Epithelial cell of esophagus (primary cell): Measurements from ENCODE around the gene ARF1.

Source experiments
- DNase-seq: peaks from one replicate; pipeline ENCODE4 v3.0.0; 2010; ENCODE audit warnings: low read depth
- H3K4me3 ChIP-seq: 2 replicates; pipeline ENCODE4 v1.5.1; 2011; ENCODE audit warnings: mild to moderate bottlenecking, low read length, control low read depth
- CTCF ChIP-seq: IDR thresholded peaks from 2 replicates; pipeline ENCODE4 v1.5.1; 2011; ENCODE audit warnings: low read depth, mild to moderate bottlenecking, low read length, control low read depth, inconsistent platforms; ENCODE audit not compliant: insufficient read depth; ENCODE audit errors: missing control alignments

ARF1 gene

GRCh38 chr1:228105996-228106799 is 23.7 kb downstream of the ARF1 start:
- H3K4me3 ChIP-seq: no peak overlapping the region
- TF ChIP-seq CTCF: no peak
- no peak for DNase-seq

GRCh38 chr1:228106800-228107054 is 24.2 kb downstream of the ARF1 start:
- DNase-seq: no peak
- H3K4me3 ChIP-seq: no peak overlapping the region
- TF ChIP-seq CTCF: no peak

DNA sequence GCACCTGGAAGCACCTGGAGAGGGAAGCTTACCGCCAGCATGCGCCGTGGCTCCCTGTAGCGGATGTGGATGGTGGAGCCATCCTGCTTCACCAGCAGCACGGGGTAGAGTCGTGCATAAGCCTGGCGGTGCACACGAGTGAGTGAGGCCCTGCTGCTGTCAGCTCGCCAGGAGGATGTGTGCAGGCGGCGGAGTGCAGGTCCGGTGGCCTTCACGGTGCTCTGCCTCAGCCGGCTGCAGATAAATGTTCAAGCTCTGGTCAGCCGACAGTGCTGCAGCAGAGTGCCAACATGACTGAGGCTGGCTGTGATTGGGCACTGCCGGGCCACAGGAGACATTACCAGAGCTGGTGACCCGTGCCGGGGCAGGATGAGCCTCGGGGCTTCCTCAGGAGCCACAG is 25.1 kb downstream of the ARF1 start:
- no peak overlapping the region for H3K4me3 ChIP-seq
- DNase-seq: no peak
- no peak for TF ChIP-seq CTCF

- no peak for DNase-seq
- TF ChIP-seq CTCF: no peak
- H3K4me3 ChIP-seq: peak overlapping the region; percentile 95
Observed at GRCh38 chr1:228108055-228108690, 25.7 kb downstream of the ARF1 start.

- DNase-seq: no peak
- no peak for TF ChIP-seq CTCF
- H3K4me3 ChIP-seq: peak overlapping the region; percentile 95
Observed at GRCh38 chr1:228108742-228109072, 26.2 kb downstream of the ARF1 start.

- TF ChIP-seq CTCF: no peak
- H3K4me3 ChIP-seq: peak within 1 kb of the TSS; percentile 95
- DNase-seq: peak; percentile 97
Observed at GRCh38 chr1:228109073-228109961, 26.8 kb downstream of the ARF1 start, which contains the start of gene MRPL55. MRPL55 (minus strand) TSS chr1:228109299; CDS start chr1:228108260, 1,039 bp downstream.
